ENCODE measurements around the gene RNF215.

The RNF215 gene

GRCh38 chr22:30380011-30380410 lies 7.2 kb downstream of the RNF215 start:
- no peak overlapping the region for H3K4me3 ChIP-seq (ENCODE audit: low read depth, low read length)

GRCh38 chr22:30375312-30375849 lies 11.8 kb downstream of the RNF215 start:
- TF ChIP-seq, protein P1, sequence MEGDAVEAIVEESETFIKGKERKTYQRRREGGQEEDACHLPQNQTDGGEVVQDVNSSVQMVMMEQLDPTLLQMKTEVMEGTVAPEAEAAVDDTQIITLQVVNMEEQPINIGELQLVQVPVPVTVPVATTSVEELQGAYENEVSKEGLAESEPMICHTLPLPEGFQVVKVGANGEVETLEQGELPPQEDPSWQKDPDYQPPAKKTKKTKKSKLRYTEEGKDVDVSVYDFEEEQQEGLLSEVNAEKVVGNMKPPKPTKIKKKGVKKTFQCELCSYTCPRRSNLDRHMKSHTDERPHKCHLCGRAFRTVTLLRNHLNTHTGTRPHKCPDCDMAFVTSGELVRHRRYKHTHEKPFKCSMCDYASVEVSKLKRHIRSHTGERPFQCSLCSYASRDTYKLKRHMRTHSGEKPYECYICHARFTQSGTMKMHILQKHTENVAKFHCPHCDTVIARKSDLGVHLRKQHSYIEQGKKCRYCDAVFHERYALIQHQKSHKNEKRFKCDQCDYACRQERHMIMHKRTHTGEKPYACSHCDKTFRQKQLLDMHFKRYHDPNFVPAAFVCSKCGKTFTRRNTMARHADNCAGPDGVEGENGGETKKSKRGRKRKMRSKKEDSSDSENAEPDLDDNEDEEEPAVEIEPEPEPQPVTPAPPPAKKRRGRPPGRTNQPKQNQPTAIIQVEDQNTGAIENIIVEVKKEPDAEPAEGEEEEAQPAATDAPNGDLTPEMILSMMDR (IDR thresholded peaks at IDR 0.05; ENCODE audit: low read depth, low read length), result no peak
- H3K4me3 ChIP-seq (ENCODE audit: low read depth, low read length), result no peak overlapping the region

More at GRCh38 chr22:30380011-30380410, 7.2 kb downstream of the RNF215 start:
- TF ChIP-seq, protein P1 (IDR thresholded peaks at IDR 0.05; ENCODE audit: low read depth, low read length), result no peak

- TF ChIP-seq, protein P1 (IDR thresholded peaks at IDR 0.05; ENCODE audit: low read depth, low read length), result no peak
- no peak overlapping the region for H3K4me3 ChIP-seq (ENCODE audit: low read depth, low read length)
These were observed 13.6 kb downstream of the RNF215 start for GRCh38 chr22:30373331-30374325.

DNA sequence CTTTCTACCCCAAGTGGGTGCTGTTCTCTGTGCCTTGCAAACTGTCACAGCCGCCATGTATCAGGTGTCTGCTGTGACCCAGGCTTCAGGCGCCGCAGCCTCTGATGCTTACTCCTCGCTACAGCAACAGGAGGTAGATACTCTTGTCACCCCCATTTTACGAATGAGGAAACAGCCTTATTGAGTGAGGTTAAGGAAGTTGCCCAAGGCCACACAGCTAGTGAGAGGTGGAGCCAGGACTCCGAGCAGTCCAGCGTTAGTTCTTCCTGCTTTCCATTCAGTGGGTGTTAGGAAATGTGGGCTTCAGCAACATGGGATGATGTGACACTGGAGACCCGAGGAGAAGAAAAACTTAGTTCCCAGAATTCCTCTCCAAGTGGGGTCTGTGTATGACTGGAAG lies 14.3 kb downstream of the RNF215 start:
- no peak overlapping the region for H3K4me3 ChIP-seq (ENCODE audit: low read depth, low read length)
- TF ChIP-seq, protein P1 (IDR thresholded peaks at IDR 0.05; ENCODE audit: low read depth, low read length), result no peak

DNA sequence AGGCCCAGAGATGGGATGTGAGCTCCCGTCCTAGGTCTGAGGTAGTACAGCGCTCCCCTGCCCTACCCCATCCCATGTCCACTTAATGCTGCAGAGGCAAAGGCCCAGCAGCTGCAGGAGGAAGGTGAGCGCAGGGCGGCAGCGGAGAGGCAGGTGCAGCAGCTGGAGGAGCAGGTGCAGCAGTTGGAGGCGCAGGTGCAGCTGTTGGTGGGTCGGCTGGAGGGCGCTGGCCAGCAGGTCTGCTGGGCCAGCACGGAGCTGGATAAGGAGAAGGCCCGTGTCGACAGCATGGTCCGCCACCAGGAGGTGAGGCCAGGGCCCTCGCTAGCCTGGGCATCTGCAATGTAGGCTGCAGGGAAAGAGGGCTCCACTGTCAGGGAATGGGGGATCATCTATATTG lies 15.2 kb downstream of the RNF215 start:
- H3K4me3 ChIP-seq (ENCODE audit: low read depth, low read length), result no peak overlapping the region
- TF ChIP-seq, protein P1 (IDR thresholded peaks at IDR 0.05; ENCODE audit: low read depth, low read length), result no peak

- TF ChIP-seq, protein P1 (IDR thresholded peaks at IDR 0.05; ENCODE audit: low read depth, low read length), result no peak
These were observed 15.9 kb downstream of the RNF215 start for GRCh38 chr22:30371321-30371720.

More at GRCh38 chr22:30371321-30371720, 15.9 kb downstream of the RNF215 start:
- no peak overlapping the region for H3K4me3 ChIP-seq (ENCODE audit: low read depth, low read length)
